HUES48 (cell line): Measurements from ENCODE around the gene PAX8.
"Not testable (repeated sequence)": the region's sequence is repeated elsewhere in the genome, so short reads cannot be mapped to it uniquely, and the experiment has no call there.

Experiments used
- H3K27ac ChIP-seq: one replicate; pipeline ENCODE4 v1.7.0; 2013; ENCODE audit warnings: low read depth, low read length, inconsistent platforms
- H3K27me3 ChIP-seq: 2 replicates; pipeline ENCODE4 v1.6.1; 2013; ENCODE audit warnings: mild to moderate bottlenecking, low read length; ENCODE audit not compliant: control insufficient read depth, insufficient read depth
- H3K36me3 ChIP-seq: 2 replicates; pipeline ENCODE4 v1.6.1; 2013; ENCODE audit warnings: low read length; ENCODE audit not compliant: control insufficient read depth, insufficient read depth
- H3K4me1 ChIP-seq: 2 replicates; pipeline ENCODE4 v1.6.1; 2013; ENCODE audit warnings: mild to moderate bottlenecking, low read length; ENCODE audit not compliant: control insufficient read depth, insufficient read depth
- H3K4me3 ChIP-seq: 2 replicates; pipeline ENCODE4 v1.5.1; 2013; ENCODE audit warnings: mild to moderate bottlenecking, low read depth, low read length
- H3K9ac ChIP-seq: 2 replicates; pipeline ENCODE4 v1.6.1; 2013; ENCODE audit warnings: mild to moderate bottlenecking, low read depth, low read length, moderate library complexity
- H3K9me3 ChIP-seq: 2 replicates; pipeline ENCODE4 v1.6.1; 2013; ENCODE audit warnings: low read length; ENCODE audit not compliant: control insufficient read depth, insufficient read depth

Gene PAX8

DNA sequence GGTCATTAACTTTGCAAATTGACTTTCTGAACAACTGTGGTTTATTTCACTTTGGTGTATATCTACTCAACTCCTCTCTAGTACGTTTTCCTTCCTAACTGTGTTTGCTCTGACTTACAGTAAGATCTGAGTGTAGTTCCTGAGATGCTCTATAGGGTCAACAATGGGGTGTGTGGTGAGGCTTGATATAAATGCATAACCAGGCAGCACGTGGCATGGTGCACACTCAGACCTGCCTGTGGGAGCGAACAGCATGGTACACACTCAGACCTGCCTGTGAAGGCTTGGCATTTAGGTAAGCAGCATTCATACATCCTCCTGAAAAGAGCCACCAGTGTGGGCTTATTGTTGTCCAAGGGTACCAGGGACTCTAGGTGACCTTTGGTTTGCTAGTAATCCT lies 32.5 kb upstream of the PAX8 start:
- H3K9me3 ChIP-seq, H3K36me3 ChIP-seq, H3K9ac ChIP-seq, H3K27me3 ChIP-seq, H3K4me1 ChIP-seq, H3K4me3 ChIP-seq, H3K27ac ChIP-seq: not testable (repeated sequence)

DNA sequence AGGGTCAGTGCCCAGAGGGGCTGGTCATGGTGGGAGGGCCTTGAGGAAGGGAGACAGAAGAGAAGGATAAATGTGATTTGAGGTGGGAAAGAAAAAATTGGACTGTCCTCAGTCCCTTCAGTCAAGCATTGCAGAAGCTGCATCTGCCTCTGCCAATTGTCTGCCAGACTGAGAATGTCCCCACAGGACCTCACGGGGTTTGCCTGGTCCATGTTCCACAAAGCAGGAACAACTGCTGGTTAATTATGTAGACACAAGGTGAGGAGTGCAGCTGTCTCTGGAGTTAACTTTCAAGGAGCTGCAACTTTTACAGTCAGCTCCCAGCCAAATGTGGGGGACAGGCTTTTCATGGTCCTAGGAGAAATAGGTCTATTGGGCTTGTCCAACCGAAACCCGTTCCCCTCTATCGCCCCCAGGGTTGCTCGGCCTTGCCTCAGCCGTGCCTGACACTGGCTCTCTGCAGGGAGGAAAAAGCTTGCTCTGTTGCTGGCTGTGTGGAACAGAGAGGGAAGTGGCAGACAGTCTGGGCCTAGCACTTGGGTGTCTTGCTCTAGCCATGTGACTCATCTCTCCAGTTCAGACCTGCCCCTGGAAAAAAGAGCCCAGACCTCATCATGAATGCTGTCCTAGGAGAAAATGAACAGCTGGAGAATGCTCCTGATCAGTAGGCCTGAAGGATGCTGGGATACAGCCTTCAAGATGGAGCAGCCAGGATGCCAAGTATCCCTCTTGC lies 31.1 kb upstream of the PAX8 start:
- Histone ChIP-seq H3K9ac (no peak overlapping the region), H3K27me3 (no peaks in the 10 kb centered on the region), H3K36me3 (no peaks in the 10 kb centered on the region), H3K27ac (no peak overlapping the region), H3K4me3 (no peak overlapping the region), H3K9me3 (no peaks in the 10 kb centered on the region), H3K4me1 (no peaks in the 10 kb centered on the region)

DNA sequence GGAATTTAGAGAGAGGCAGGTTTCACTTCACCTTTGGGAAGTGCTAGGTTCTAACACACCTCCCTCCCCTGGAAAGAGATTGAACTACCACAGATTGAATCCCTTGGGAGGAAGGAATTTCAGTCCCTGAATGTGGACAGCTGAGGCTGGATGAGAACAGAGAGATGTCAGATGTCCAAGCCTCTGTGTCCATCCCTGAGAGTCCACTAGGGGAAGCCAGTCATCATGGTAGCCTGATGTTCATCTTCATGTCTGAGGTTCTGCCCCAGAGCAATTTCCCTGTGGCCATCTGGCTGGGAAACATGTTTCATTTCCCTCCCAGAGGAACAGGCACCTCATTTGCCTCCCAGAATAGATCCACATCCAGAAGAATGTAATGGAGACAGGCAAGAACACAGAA lies 30.1 kb upstream of the PAX8 start:
- H3K27ac ChIP-seq, H3K9ac ChIP-seq: not testable (repeated sequence)

DNA sequence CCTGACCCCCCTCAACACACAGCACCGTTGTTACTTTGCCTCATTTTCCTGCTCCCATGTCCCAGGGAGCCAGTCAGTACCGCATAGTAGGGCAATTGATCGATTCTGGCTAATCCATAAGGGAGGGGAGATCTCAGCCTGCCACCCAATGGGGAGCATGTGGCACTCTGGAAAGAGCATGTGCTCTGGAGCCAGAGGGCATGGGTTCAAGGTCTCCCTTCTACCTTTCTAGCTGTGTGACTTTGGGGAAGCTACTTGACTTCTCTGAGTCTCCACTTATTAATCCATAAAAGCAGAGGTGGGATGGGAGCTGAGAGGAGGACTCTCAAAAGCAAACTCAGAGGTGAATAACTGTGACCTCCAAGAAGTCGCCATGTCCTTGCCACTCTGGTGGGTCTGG lies 27.5 kb upstream of the PAX8 start:
- H3K36me3 ChIP-seq, H3K4me1 ChIP-seq, H3K4me3 ChIP-seq, H3K9me3 ChIP-seq, H3K27me3 ChIP-seq, H3K9ac ChIP-seq, H3K27ac ChIP-seq: not testable (repeated sequence)

More for the DNA sequence above, 30.1 kb upstream of the PAX8 start:
- not testable (repeated sequence) for H3K9me3 ChIP-seq, H3K4me1 ChIP-seq, H3K27me3 ChIP-seq, H3K4me3 ChIP-seq, H3K36me3 ChIP-seq

DNA sequence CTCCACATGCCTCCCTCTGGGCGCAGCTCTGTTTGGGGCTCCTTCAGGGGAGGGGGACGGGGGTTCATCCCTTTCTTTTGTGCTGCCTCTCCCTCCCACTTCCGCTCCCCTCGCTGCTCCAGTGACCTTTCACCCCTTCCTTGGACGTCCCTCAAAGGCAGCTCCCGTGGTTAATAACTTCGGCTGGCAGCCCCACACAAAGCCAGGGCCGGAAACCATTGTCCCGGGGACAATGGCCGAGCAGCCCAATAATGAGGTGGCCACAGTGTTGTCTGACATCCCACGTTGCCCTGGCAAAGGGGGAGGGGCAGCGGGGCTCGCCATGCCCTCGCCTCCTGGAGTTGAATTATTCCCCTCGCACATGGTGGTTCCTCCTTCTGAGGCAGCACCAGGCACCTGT lies 27.0 kb upstream of the PAX8 start:
- not testable (repeated sequence) for H3K27ac ChIP-seq, H3K36me3 ChIP-seq, H3K9ac ChIP-seq, H3K4me1 ChIP-seq, H3K27me3 ChIP-seq, H3K4me3 ChIP-seq, H3K9me3 ChIP-seq

DNA sequence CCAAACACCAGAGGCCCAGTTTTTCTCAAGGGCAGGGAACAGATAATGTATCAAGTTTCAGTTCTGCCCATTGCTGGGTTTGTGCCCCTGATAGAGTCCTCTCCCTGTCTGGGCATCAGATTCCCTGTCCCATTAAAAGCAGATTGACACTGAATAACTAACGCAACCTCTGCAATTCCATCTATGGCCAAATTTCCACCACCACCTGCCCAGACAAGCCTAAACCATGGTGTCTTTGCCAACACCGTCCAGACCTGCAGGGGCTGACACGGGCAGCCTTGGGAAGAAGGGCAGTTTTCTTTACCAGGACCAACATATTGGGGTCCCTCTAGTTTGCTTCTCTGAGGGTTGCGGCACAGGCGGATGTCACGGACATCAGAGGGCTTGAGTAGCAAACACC lies 26.4 kb upstream of the PAX8 start:
- H3K4me3 ChIP-seq = no peak overlapping the region
- no peak overlapping the region for H3K27ac ChIP-seq
- no peaks in the 10 kb centered on the region for H3K9me3 ChIP-seq
- no peaks in the 10 kb centered on the region; the same call in 1 of the 2 replicates for H3K27me3 ChIP-seq
- no peaks in the 10 kb centered on the region for H3K36me3 ChIP-seq
- no peaks in the 10 kb centered on the region for H3K4me1 ChIP-seq
- H3K9ac ChIP-seq = no peak overlapping the region

DNA sequence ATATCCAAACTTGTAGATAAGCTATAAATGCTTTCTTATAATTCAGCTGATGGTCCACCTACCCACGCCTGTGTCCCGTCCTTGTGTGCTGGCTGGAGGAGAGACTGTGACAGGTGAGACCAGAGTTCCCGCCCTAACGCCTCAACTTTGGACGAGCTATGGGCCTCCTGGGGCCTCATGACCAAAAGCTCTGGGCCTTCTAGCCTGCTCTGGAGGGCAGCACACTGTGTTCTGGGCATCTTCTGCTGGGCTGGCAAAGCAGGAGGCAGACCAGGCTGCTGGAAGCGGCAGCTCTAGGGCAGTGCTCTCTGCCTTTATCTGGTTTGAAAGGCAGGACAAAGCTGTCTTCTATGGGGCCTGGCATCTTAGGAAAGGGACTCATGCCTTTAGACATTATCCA lies 26.0 kb upstream of the PAX8 start:
- Histone ChIP-seq H3K4me3 (no peak overlapping the region), H3K27me3 (no peaks in the 10 kb centered on the region; the same call in 1 of the 2 replicates), H3K4me1 (no peaks in the 10 kb centered on the region), H3K36me3 (no peaks in the 10 kb centered on the region), H3K9me3 (no peaks in the 10 kb centered on the region), H3K27ac (no peak overlapping the region), H3K9ac (no peak overlapping the region)

DNA sequence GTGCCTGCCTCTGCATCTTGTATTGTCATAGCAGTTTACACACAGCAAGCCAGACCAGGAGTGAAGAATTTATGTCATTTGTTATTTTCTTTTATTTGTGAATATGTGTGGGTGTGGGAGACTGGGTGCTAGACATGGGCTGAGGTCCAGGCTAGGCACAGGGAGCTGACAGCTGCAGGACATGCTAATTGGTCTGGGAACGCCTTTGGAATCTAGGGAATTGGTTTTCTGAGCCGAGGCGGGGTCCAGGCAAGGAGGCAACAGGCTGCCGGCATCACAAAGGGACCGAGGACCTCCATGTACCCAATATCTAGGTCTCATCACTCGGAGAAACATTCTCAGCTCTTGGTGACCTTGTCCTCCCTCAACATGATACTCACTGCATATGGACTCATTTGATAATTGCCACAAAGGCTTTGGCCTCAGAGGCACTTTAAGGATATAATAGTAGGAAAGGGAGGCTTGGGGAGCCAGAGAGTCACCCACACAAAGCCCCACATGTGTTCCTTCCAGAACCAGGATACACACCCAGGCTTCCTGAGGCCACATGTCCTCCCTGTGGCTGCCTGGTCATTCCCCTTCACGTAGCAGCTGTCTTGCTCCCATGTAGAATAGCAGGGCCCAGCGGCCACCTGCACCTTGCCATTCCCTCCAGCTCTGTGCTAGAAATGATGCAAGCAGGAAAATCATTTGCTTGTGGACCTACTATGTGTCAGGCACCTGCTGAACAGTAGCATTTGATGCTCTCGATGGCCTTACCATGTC lies 23.7 kb upstream of the PAX8 start:
- not testable (repeated sequence) for H3K36me3 ChIP-seq, H3K4me1 ChIP-seq, H3K4me3 ChIP-seq, H3K9ac ChIP-seq, H3K27ac ChIP-seq, H3K27me3 ChIP-seq, H3K9me3 ChIP-seq

DNA sequence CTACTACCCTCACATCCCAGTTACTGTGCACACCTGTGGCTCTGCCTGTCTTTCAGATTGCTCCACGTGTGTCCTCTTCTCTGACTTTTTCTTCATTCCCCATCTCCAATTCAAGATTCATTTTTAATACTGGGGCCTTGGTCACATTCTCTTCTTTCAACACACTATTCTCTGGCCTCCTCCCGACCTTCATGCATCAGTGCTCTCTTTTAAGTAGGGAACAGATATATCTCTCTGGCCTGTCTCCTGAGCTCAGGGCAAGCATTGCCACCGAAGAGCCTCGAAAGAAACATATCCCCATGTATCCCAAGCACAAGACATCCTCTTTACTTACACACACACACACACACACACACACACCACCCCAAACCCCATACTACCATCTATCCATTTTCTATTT lies 21.6 kb upstream of the PAX8 start:
- H3K27ac ChIP-seq = no peak overlapping the region
- no peak overlapping the region for H3K9ac ChIP-seq
- H3K27me3 ChIP-seq = no peaks in the 10 kb centered on the region; the same call in 1 of the 2 replicates
- no peaks in the 10 kb centered on the region for H3K36me3 ChIP-seq
- H3K9me3 ChIP-seq = no peaks in the 10 kb centered on the region
- no peaks in the 10 kb centered on the region for H3K4me1 ChIP-seq
- H3K4me3 ChIP-seq = no peak overlapping the region

DNA sequence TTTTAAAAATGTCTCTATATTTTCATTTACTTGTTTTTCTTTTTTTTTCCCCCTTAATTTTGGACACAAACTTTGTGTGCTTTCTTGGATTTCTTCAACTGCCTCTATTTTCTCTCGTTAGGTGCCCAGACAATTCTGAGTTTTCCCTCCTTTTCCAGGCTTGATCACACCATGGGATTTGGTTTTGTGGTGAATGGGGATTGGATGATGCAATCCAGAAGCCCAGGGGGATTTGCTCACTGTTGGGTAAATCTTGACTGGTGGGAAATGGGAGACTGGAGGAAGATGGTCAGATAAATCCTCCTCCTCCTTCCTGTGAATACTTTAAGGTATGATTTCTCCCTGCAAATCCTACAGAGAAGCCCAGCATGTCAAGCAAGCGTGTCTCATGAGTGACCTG lies 19.5 kb upstream of the PAX8 start:
- no peak overlapping the region for H3K9ac ChIP-seq
- no peaks in the 10 kb centered on the region for H3K4me1 ChIP-seq
- peaks cover 15% of the 10 kb centered on the region for H3K27me3 ChIP-seq
- no peaks in the 10 kb centered on the region for H3K9me3 ChIP-seq
- H3K4me3 ChIP-seq = no peak overlapping the region
- no peaks in the 10 kb centered on the region for H3K36me3 ChIP-seq
- H3K27ac ChIP-seq = no peak overlapping the region

DNA sequence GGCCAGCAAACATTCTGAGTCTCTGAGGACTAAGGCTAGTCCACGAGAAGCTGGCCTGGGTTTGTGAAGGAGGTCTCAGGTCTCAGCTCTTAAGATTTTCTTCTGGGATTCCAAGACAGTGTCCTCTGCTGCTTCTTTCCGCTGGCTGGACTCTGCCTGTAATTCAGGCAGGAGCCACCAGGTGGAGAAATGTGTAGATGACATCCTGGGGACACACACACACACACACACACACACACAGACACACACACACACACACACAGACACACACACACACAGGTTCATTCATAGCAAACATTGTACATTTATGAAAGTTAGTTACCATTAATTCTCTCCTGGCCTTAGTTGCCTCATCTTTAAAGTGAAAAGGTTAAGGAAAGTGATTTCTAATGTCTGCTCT lies 18.9 kb upstream of the PAX8 start:
- H3K36me3 ChIP-seq, H3K9me3 ChIP-seq, H3K4me1 ChIP-seq, H3K4me3 ChIP-seq, H3K9ac ChIP-seq, H3K27ac ChIP-seq: not testable (repeated sequence)
- H3K27me3 ChIP-seq = peaks cover 21% of the 10 kb centered on the region
